BE2C (cell line): ENCODE measurements around the gene IL1RAPL2.

Experiments
- DNase-seq: peaks from one replicate; pipeline ENCODE4 v3.0.0-alpha.2; 2020
- H3K27me3 ChIP-seq: fragments of 250-450 bp; sonication (Bioruptor Pico); 2 replicates; pipeline ENCODE4 v1.5.1; 2020; ENCODE audit warnings: mild to moderate bottlenecking
- H3K36me3 ChIP-seq: fragments of 250-450 bp; sonication (Bioruptor Pico); 2 replicates; pipeline ENCODE4 v1.5.1; 2020; ENCODE audit warnings: mild to moderate bottlenecking
- H3K4me1 ChIP-seq: fragments of 250-450 bp; sonication (Bioruptor Pico); 2 replicates; pipeline ENCODE4 v1.5.1; 2020
- H3K4me3 ChIP-seq: 2 replicates; pipeline ENCODE4 v1.5.1; 2011; ENCODE audit warnings: low read depth, low read length
- H3K9me3 ChIP-seq: fragments of 250-450 bp; sonication (Bioruptor Pico); 2 replicates; pipeline ENCODE4 v1.5.1; 2020
- CTCF ChIP-seq: IDR thresholded peaks from 2 replicates; pipeline ENCODE4 v1.5.1; 2012; ENCODE audit warnings: mild to moderate bottlenecking, low read depth, low read length

IL1RAPL2 gene

GRCh38 chrX:105480646-105481310, 914.8 kb downstream of the IL1RAPL2 start:
- H3K4me1 ChIP-seq = no peaks in the 10 kb centered on the region
- H3K36me3 ChIP-seq = no peaks in the 10 kb centered on the region
- TF ChIP-seq CTCF = no peak
- H3K27me3 ChIP-seq = no peaks in the 10 kb centered on the region
- H3K4me3 ChIP-seq = no peak overlapping the region
- H3K9me3 ChIP-seq = no peaks in the 10 kb centered on the region
- DNase-seq = no peak

- no peak for TF ChIP-seq CTCF
- Histone ChIP-seq H3K4me1 (no peaks in the 10 kb centered on the region), H3K36me3 (no peaks in the 10 kb centered on the region), H3K4me3 (no peak overlapping the region), H3K27me3 (no peaks in the 10 kb centered on the region), H3K9me3 (no peaks in the 10 kb centered on the region)
- DNase-seq = no peak
These were observed 917.0 kb downstream of the IL1RAPL2 start for GRCh38 chrX:105483011-105483410.

- H3K4me1 ChIP-seq = no peaks in the 10 kb centered on the region
- no peak overlapping the region for H3K4me3 ChIP-seq
- no peak for TF ChIP-seq CTCF
- H3K27me3 ChIP-seq = no peaks in the 10 kb centered on the region
- DNase-seq = no peak
- H3K36me3 ChIP-seq = no peaks in the 10 kb centered on the region
- H3K9me3 ChIP-seq = no peaks in the 10 kb centered on the region
These were observed 922.7 kb downstream of the IL1RAPL2 start for GRCh38 chrX:105488716-105489115.

- no peaks in the 10 kb centered on the region for H3K36me3 ChIP-seq
- no peaks in the 10 kb centered on the region for H3K9me3 ChIP-seq
- no peak overlapping the region for H3K4me3 ChIP-seq
- no peaks in the 10 kb centered on the region for H3K4me1 ChIP-seq
- TF ChIP-seq CTCF = no peak
- H3K27me3 ChIP-seq = no peaks in the 10 kb centered on the region
- no peak for DNase-seq
These were observed 929.4 kb downstream of the IL1RAPL2 start for GRCh38 chrX:105495376-105495775.

GRCh38 chrX:105502336-105502735, 936.3 kb downstream of the IL1RAPL2 start:
- no peak overlapping the region for H3K4me3 ChIP-seq
- no peak for DNase-seq
- no peaks in the 10 kb centered on the region for H3K36me3 ChIP-seq
- H3K27me3 ChIP-seq = no peaks in the 10 kb centered on the region
- no peaks in the 10 kb centered on the region for H3K4me1 ChIP-seq
- no peak for TF ChIP-seq CTCF
- no peaks in the 10 kb centered on the region for H3K9me3 ChIP-seq

- no peak for DNase-seq
- no peak for TF ChIP-seq CTCF
- H3K27me3 ChIP-seq = no peaks in the 10 kb centered on the region
- H3K36me3 ChIP-seq = no peaks in the 10 kb centered on the region
- no peaks in the 10 kb centered on the region for H3K9me3 ChIP-seq
- H3K4me3 ChIP-seq = no peak overlapping the region
- H3K4me1 ChIP-seq = no peaks in the 10 kb centered on the region
These were observed 949.6 kb downstream of the IL1RAPL2 start for GRCh38 chrX:105515561-105515960.
